Peyer's patch (tissue), 4 donors: ENCODE data around the gene GHITM. TPM values are rescaled to one million over a fixed set of nuclear protein-coding genes. Genes with fewer than 3 reads are reported as not detected.

ENCODE experiments used
- DNase-seq, 3 donors: peaks; one replicate each; pipeline ENCODE4 v3.0.0-alpha.2; 2017 to 2019
- H3K27ac ChIP-seq, 4 donors: fragments of 200-600 bp; sonication (generic); one replicate each; pipeline ENCODE4 v1.5.1; 2016 to 2019
- H3K27me3 ChIP-seq, 2 donors: fragments of 200-600 bp; sonication (generic); one replicate each; pipeline ENCODE4 v1.5.1; 2019
- H3K36me3 ChIP-seq, 3 donors: fragments of 200-600 bp; sonication (generic); one replicate each; pipeline ENCODE4 v1.5.1; 2016 to 2019
- H3K4me1 ChIP-seq, 4 donors: fragments of 200-600 bp; sonication (generic); one replicate each; pipeline ENCODE4 v1.5.1; 2016 to 2019
- H3K4me3 ChIP-seq, 4 donors: fragments of 200-600 bp; sonication (generic); 1 replicate in 3 of 4; 2 replicates in 1 of 4; pipeline ENCODE4 v1.5.1; 2016 to 2019; ENCODE audit warnings: mild to moderate bottlenecking in 1 of 4
- H3K9me3 ChIP-seq, 4 donors: fragments of 200-600 bp; sonication (generic); one replicate each; pipeline ENCODE4 v1.5.1; 2016 to 2019; ENCODE audit warnings: mild to moderate bottlenecking in 1 of 4
- POLR2A ChIP-seq, 2 donors: fragments of 450-650 bp; IDR thresholded peaks; one replicate each; pipeline ENCODE4 v1.5.1; 2017; ENCODE audit warnings: antibody characterized with exemption in 2 of 2, mild to moderate bottlenecking in 2 of 2, moderate library complexity in 2 of 2
- total RNA-seq, 4 donors: library from RNA; depleted of rRNA; stranded (reverse); fragments of >200 nt; gene quantifications; one replicate each; pipeline ENCODE4 v1.1.0, GENCODE V29; 2016
- TF ChIP-seq, protein P1 (sequence below), 6 experiments: fragments of 450-650 bp in 4 of 6; fragments of 200-600 bp in 2 of 6; sonication (generic) in 1 of 6; IDR thresholded peaks; one replicate each; pipeline ENCODE4 v1.5.1; 2017 to 2019; ENCODE audit warnings: antibody characterized with exemption in 6 of 6, mild to moderate bottlenecking in 3 of 6, moderate library complexity in 1 of 6

GHITM gene
- total RNA-seq, 4 donors from 2014 or later, result 111 to 270 (median 143) TPM

DNA sequence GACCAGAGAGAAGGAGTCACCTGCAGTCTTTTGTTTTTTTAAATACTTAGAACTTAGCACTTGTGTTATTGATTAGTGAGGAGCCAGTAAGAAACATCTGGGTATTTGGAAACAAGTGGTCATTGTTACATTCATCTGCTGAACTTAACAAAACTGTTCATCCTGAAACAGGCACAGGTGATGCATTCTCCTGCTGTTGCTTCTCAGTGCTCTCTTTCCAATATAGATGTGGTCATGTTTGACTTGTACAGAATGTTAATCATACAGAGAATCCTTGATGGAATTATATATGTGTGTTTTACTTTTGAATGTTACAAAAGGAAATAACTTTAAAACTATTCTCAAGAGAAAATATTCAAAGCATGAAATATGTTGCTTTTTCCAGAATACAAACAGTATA, 13.5 kb downstream of the GHITM start:
- Histone ChIP-seq H3K27me3 (no peaks in the 10 kb centered on the region), H3K36me3 (peaks cover 0 to 76% (median 0%) of the 10 kb centered on the region in 3 donors), H3K9me3 (no peaks in the 10 kb centered on the region), H3K27ac (no peak overlapping the region), H3K4me1 (no peaks in the 10 kb centered on the region), H3K4me3 (no peak overlapping the region)
- TF ChIP-seq, protein P1, sequence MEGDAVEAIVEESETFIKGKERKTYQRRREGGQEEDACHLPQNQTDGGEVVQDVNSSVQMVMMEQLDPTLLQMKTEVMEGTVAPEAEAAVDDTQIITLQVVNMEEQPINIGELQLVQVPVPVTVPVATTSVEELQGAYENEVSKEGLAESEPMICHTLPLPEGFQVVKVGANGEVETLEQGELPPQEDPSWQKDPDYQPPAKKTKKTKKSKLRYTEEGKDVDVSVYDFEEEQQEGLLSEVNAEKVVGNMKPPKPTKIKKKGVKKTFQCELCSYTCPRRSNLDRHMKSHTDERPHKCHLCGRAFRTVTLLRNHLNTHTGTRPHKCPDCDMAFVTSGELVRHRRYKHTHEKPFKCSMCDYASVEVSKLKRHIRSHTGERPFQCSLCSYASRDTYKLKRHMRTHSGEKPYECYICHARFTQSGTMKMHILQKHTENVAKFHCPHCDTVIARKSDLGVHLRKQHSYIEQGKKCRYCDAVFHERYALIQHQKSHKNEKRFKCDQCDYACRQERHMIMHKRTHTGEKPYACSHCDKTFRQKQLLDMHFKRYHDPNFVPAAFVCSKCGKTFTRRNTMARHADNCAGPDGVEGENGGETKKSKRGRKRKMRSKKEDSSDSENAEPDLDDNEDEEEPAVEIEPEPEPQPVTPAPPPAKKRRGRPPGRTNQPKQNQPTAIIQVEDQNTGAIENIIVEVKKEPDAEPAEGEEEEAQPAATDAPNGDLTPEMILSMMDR (IDR thresholded peaks at IDR 0.05), result no peak
- no peak for TF ChIP-seq POLR2A (IDR thresholded peaks at IDR 0.05)
- DNase-seq, result no peak

DNA sequence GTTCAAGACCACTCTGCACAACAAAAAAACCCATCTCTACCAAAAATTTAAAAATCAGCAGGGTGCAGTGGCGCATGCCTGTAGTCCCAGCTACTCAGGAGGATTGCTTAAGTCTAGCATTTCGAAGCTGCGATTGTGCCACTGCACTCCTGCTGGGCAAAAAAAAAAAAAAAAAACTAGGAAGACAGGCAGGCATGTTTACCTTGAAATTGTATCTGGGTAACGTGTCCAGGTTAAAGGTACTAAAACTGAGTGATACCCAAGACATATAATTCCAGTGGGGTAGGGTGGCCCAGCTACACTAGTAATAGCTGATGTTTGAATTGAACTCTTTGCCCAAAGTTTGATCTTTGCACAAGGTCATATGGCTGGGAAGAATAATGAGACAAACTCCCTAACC, 16.2 kb downstream of the GHITM start:
- H3K27me3 ChIP-seq, result no peaks in the 10 kb centered on the region
- H3K9me3 ChIP-seq, result no peaks in the 10 kb centered on the region
- TF ChIP-seq, protein P1 (IDR thresholded peaks at IDR 0.05), result no peak
- no peak for TF ChIP-seq POLR2A (IDR thresholded peaks at IDR 0.05)
- H3K4me3 ChIP-seq, result no peak overlapping the region
- peaks cover 0 to 49% (median 0%) of the 10 kb centered on the region in 3 donors for H3K36me3 ChIP-seq
- DNase-seq, result no peak
- peaks cover 0 to 10% (median 0%) of the 10 kb centered on the region in 4 donors for H3K4me1 ChIP-seq
- no peak overlapping the region for H3K27ac ChIP-seq

DNA sequence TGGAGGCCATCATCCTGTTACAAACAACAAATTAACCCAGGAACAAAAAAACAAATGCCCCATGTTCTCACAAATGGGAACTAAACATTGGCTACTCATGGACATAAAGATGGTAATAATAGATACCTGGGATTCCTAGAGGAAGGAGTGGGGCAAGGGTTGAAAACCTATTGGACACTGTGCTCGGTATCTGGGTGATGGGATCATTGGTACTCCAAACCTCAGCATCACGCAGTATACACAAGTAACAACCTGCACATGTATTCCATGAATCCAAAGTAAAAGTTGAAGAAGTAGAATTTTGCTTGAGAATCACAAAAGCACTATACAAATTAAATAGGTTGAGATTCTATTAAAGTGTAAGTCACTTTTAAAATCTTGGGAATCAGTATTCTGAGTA, 16.7 kb downstream of the GHITM start:
- no peak for DNase-seq
- no peak for TF ChIP-seq POLR2A (IDR thresholded peaks at IDR 0.05)
- TF ChIP-seq, protein P1 (IDR thresholded peaks at IDR 0.05), result no peak
- H3K27ac ChIP-seq, result no peak overlapping the region
- H3K9me3 ChIP-seq, result no peaks in the 10 kb centered on the region
- H3K27me3 ChIP-seq, result no peaks in the 10 kb centered on the region
- H3K36me3 ChIP-seq, result peaks cover 0 to 44% (median 0%) of the 10 kb centered on the region in 3 donors
- no peak overlapping the region for H3K4me3 ChIP-seq
- peaks cover 0 to 10% (median 0%) of the 10 kb centered on the region in 4 donors for H3K4me1 ChIP-seq

DNA sequence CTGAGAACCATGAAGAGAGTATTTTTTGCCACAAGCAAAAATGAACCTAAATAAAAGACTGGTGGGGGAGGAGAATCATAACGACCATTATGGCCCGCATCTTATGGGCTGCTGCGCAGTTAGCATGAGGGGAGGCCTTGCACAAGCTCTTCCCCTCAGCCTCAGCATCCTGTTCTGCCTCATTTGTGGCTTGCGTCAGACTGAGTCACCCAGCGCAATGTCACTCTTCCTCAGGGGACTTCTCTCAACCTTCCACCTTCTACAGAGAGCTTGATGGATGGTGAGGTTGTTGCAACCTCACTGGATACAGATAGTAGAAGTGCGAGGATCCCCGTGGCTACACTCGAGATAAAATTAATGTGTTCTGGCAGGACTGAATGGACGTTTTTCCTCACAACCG, 17.5 kb downstream of the GHITM start:
- TF ChIP-seq POLR2A (IDR thresholded peaks at IDR 0.05), result no peak
- TF ChIP-seq, protein P1 (IDR thresholded peaks at IDR 0.05), result no peak
- Histone ChIP-seq H3K36me3 (peaks cover 0 to 36% (median 0%) of the 10 kb centered on the region in 3 donors), H3K4me1 (peaks cover 0 to 10% (median 0%) of the 10 kb centered on the region in 4 donors), H3K27ac (no peak overlapping the region), H3K4me3 (no peak overlapping the region), H3K9me3 (no peaks in the 10 kb centered on the region), H3K27me3 (no peaks in the 10 kb centered on the region)
- no peak for DNase-seq

DNA sequence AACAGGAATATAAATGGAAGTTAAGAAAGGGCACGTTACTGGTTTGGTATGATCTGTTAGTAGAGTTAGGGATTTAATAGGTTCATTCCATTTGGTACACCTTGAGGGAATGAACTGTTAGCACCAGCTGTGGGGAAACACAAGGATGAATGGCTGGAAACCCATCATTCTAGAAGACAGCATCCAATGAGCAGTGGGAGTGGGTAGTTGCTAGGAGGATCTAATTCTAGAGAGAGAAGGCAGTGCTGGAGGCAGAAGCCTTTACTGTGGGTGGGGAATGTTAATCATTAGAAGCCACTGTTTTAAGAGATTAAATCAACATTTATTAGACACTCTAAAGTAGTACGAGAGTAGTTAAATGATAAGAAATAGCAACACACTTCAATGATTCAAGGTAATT, 18.8 kb downstream of the GHITM start:
- no peaks in the 10 kb centered on the region for H3K27me3 ChIP-seq
- H3K4me1 ChIP-seq, result peaks cover 0 to 10% (median 0%) of the 10 kb centered on the region in 4 donors
- H3K36me3 ChIP-seq, result peaks cover 0 to 23% (median 0%) of the 10 kb centered on the region in 3 donors

More for the DNA sequence above, 18.8 kb downstream of the GHITM start:
- Histone ChIP-seq H3K4me3 (no peak overlapping the region), H3K9me3 (no peaks in the 10 kb centered on the region), H3K27ac (no peak overlapping the region)
- TF ChIP-seq POLR2A (IDR thresholded peaks at IDR 0.05), result no peak
- TF ChIP-seq, protein P1 (IDR thresholded peaks at IDR 0.05), result no peak
- DNase-seq, result no peak
